ENCODE measurements around the gene FADS2.

GRCh38 chr11:61875698-61876097, 47.6 kb downstream of the FADS2 start:
- no peak for TF ChIP-seq GATA3 (IDR thresholded peaks at IDR 0.05; ENCODE audit: low read depth, low read length)
- no peak for TF ChIP-seq GATA2 (IDR thresholded peaks at IDR 0.05; ENCODE audit: low read depth, low read length)
